H9 (cell line): Measurements from ENCODE around the gene RAB9A. TPM values are rescaled to one million over a fixed set of nuclear protein-coding genes. Genes with fewer than 3 reads are reported as not detected.

Source experiments
- DNase-seq: peaks from one replicate; pipeline ENCODE4 v3.0.0-alpha.2; 2017
- H2AFZ ChIP-seq: one replicate; pipeline ENCODE4 v1.6.1; 2013; ENCODE audit warnings: mild to moderate bottlenecking, low read length, control low read depth, moderate library complexity
- H2AK5ac ChIP-seq: 2 replicates; pipeline ENCODE4 v1.6.1; 2013; ENCODE audit warnings: low read length, control low read depth, mixed read lengths; ENCODE audit not compliant: insufficient read length
- H2BK120ac ChIP-seq: one replicate; pipeline ENCODE4 v1.6.1; 2013; ENCODE audit warnings: low read depth, mild to moderate bottlenecking, low read length, control low read depth, inconsistent platforms; ENCODE audit not compliant: poor library complexity, severe bottlenecking
- H2BK12ac ChIP-seq: 2 replicates; pipeline ENCODE4 v1.6.1; 2013; ENCODE audit warnings: low read length, control low read depth, mixed read lengths, low read depth; ENCODE audit not compliant: insufficient read length
- H2BK15ac ChIP-seq: 2 replicates; pipeline ENCODE4 v1.6.1; 2013; ENCODE audit warnings: low read depth, low read length, control low read depth
- H2BK20ac ChIP-seq: one replicate; pipeline ENCODE4 v1.6.1; 2013; ENCODE audit warnings: low read depth, mild to moderate bottlenecking, low read length, control low read depth, inconsistent platforms; ENCODE audit not compliant: poor library complexity, severe bottlenecking
- H2BK5ac ChIP-seq: 2 replicates; pipeline ENCODE4 v1.6.1; 2013; ENCODE audit warnings: low read length, control low read depth, mixed read lengths; ENCODE audit not compliant: insufficient read length
- H3K14ac ChIP-seq: 2 replicates; pipeline ENCODE4 v1.6.1; 2013; ENCODE audit warnings: low read length, control low read depth; ENCODE audit not compliant: insufficient read depth
- H3K18ac ChIP-seq: 2 replicates; pipeline ENCODE4 v1.6.1; 2013; ENCODE audit warnings: low read depth, mild to moderate bottlenecking, mixed read lengths, low read length, control low read depth; ENCODE audit not compliant: insufficient read length
- H3K23ac ChIP-seq: 2 replicates; pipeline ENCODE4 v1.6.1; 2013; ENCODE audit warnings: low read length, control low read depth, mixed read lengths, low read depth; ENCODE audit not compliant: insufficient read length
- H3K23me2 ChIP-seq: 2 replicates; pipeline ENCODE4 v1.6.1; 2013; ENCODE audit warnings: low read depth, mild to moderate bottlenecking, mixed read lengths, low read length, control low read depth; ENCODE audit not compliant: insufficient read length, poor library complexity, severe bottlenecking
- H3K27ac ChIP-seq: 2 replicates; pipeline ENCODE4 v1.5.1; 2013; ENCODE audit warnings: low read length, control low read depth, mixed read lengths, low read depth; ENCODE audit not compliant: insufficient read length
- H3K27me3 ChIP-seq: 2 replicates; pipeline ENCODE4 v1.6.1; 2013; ENCODE audit warnings: low read length, control low read depth, inconsistent platforms; ENCODE audit not compliant: insufficient read depth
- H3K4ac ChIP-seq: 2 replicates; pipeline ENCODE4 v1.6.1; 2013; ENCODE audit warnings: low read depth, mild to moderate bottlenecking, control low read depth, inconsistent platforms, low read length, moderate library complexity
- H3K4me1 ChIP-seq: 2 replicates; pipeline ENCODE4 v1.6.1; 2013; ENCODE audit warnings: low read length, control low read depth, inconsistent platforms; ENCODE audit not compliant: insufficient read depth
- H3K4me2 ChIP-seq: 2 replicates; pipeline ENCODE4 v1.6.1; 2013; ENCODE audit warnings: low read length, control low read depth, mixed read lengths; ENCODE audit not compliant: insufficient read length, insufficient read depth
- H3K56ac ChIP-seq: 2 replicates; pipeline ENCODE4 v1.6.1; 2013; ENCODE audit warnings: low read depth, mild to moderate bottlenecking, mixed read lengths, low read length, control low read depth; ENCODE audit not compliant: insufficient read length
- H3K79me1 ChIP-seq: 2 replicates; pipeline ENCODE4 v1.6.1; 2013; ENCODE audit warnings: low read depth, mild to moderate bottlenecking, moderate library complexity, low read length, control low read depth, inconsistent platforms; ENCODE audit not compliant: insufficient read depth, poor library complexity, severe bottlenecking
- H3K79me2 ChIP-seq: 2 replicates; pipeline ENCODE4 v1.6.1; 2013; ENCODE audit warnings: low read length, control low read depth, inconsistent platforms; ENCODE audit not compliant: insufficient read depth
- H3K9ac ChIP-seq: 2 replicates; pipeline ENCODE4 v1.6.1; 2013; ENCODE audit warnings: low read length, control low read depth, mixed read lengths; ENCODE audit not compliant: insufficient read length; ENCODE audit errors: extremely low read depth
- H3K9me3 ChIP-seq: one replicate; pipeline ENCODE4 v1.6.1; 2013; ENCODE audit warnings: low read depth, low read length, inconsistent platforms; ENCODE audit not compliant: control insufficient read depth
- H3T11ph ChIP-seq: one replicate; pipeline ENCODE4 v1.6.1; 2013; ENCODE audit warnings: mild to moderate bottlenecking, low read length, control low read depth, inconsistent platforms
- H4K20me1 ChIP-seq: one replicate; pipeline ENCODE4 v1.6.1; 2013; ENCODE audit not compliant: control insufficient read depth, insufficient read length, insufficient read depth
- H4K5ac ChIP-seq: 2 replicates; pipeline ENCODE4 v1.6.1; 2013; ENCODE audit warnings: low read depth, mild to moderate bottlenecking, mixed read lengths, low read length, control low read depth; ENCODE audit not compliant: insufficient read length
- H4K8ac ChIP-seq: replicated peaks from 2 replicates; pipeline ENCODE4 v1.6.1; 2013; ENCODE audit warnings: low read length, control low read depth, mixed read lengths, low read depth; ENCODE audit not compliant: insufficient read length
- H4K91ac ChIP-seq: 2 replicates; pipeline ENCODE4 v1.6.1; 2013; ENCODE audit warnings: low read depth, mild to moderate bottlenecking, moderate library complexity, mixed read lengths, low read length, control low read depth; ENCODE audit not compliant: insufficient read length
- H3K27ac Mint-ChIP-seq, 3 experiments: 2 replicates in 2 of 3; 3 replicates in 1 of 3; pipeline ENCODE4 v1.8.0; 2020 to 2021; ENCODE audit warnings: mixed read lengths in 3 of 3, mild to moderate bottlenecking in 1 of 3, moderate library complexity in 1 of 3
- H3K27me3 Mint-ChIP-seq: 2 replicates; pipeline ENCODE4 v1.8.0; 2021; ENCODE audit warnings: low read depth, mild to moderate bottlenecking, moderate library complexity, mixed read lengths
- H3K36me3 Mint-ChIP-seq, 3 experiments: 2 replicates in 2 of 3; 3 replicates in 1 of 3; pipeline ENCODE4 v1.8.0; 2020 to 2021; ENCODE audit warnings: low read depth in 3 of 3, mixed read lengths in 3 of 3; ENCODE audit not compliant: insufficient read depth in 1 of 3
- H3K4me1 Mint-ChIP-seq, 2 experiments: 2 replicates each; pipeline ENCODE4 v1.8.0; 2020; ENCODE audit warnings: mixed read lengths in 2 of 2
- H3K4me3 Mint-ChIP-seq, 2 experiments: 2 replicates in 1 of 2; 3 replicates in 1 of 2; pipeline ENCODE4 v1.8.0; 2020 to 2021; ENCODE audit warnings: mild to moderate bottlenecking in 2 of 2, mixed read lengths in 2 of 2, moderate library complexity in 1 of 2
- H3K9me3 Mint-ChIP-seq, 2 experiments: 2 replicates in 1 of 2; 3 replicates in 1 of 2; pipeline ENCODE4 v1.8.0; 2020; ENCODE audit warnings: mild to moderate bottlenecking in 2 of 2, mixed read lengths in 2 of 2, moderate library complexity in 1 of 2
- CTCF ChIP-seq: fragments of 200-600 bp; sonication (generic); conservative IDR thresholded peaks from 3 replicates; pipeline ENCODE4 v1.8.0; 2021; ENCODE audit warnings: antibody characterized with exemption, mild to moderate bottlenecking
- WGBS: extraction: QIAGEN DNeasy Blood & Tissue Kit; methylation state at CpG from one replicate; pipeline ENCODE4 v1.1.7; 2013; ENCODE audit warnings: missing lambda C conversion rate, low lambda C conversion rate, mixed read lengths; ENCODE audit not compliant: insufficient read length; ENCODE audit errors: extremely low coverage; 5-methylcytosine and 5-hydroxymethylcytosine counted together
- total RNA-seq: library from RNA; stranded (reverse); gene quantifications from 2 replicates; pipeline ENCODE4 v1.2.1, GENCODE V29; 2021

RAB9A gene
- total RNA-seq, 1 experiment from 2014 or later: 21.3 TPM

DNA sequence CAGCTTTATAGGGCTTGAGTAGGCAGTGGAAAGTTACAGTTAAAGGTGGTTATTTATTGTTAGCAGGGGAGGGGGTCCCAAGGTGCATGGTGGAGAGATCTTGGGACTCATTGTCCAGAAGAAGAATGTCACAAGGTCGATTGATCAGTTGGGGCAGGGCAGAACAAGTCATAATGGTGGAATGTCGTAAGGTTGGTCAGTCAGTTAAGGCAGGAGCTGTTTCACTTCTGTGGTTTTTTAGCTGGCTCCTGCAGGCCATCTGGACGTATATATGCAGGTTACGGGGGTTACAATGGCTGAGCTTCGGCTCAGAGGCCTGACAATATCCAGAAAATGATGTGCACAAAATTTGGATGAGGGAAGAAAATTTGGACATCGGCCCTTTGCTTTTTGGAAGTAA is 52.8 kb downstream of the RAB9A start:
- H3K56ac ChIP-seq: no peak overlapping the region
- no peaks in the 10 kb centered on the region for H3K79me2 ChIP-seq
- H3K27ac Mint-ChIP-seq: peak overlapping the region in 2 of 3 experiments; percentile 53 to 74; a peak in 3 of 7 replicates
- no peak overlapping the region for H4K91ac ChIP-seq
- H3K9me3 ChIP-seq: no peaks in the 10 kb centered on the region
- no peak for DNase-seq
- H3K23ac ChIP-seq: no peak overlapping the region
- no CpG with 5 or more reads among the region's 6 CpGs for WGBS
- H3K36me3 Mint-ChIP-seq: peaks cover 0 to 55% (median 32%) of the 10 kb centered on the region in 3 experiments; a peak in 5 of 7 replicates
- no peak overlapping the region for H2BK12ac ChIP-seq
- peaks cover 3 to 14% of the 10 kb centered on the region in 2 experiments; a peak in 2 of 4 replicates for H3K4me1 Mint-ChIP-seq
- no peaks in the 10 kb centered on the region; the same call in 1 of the 2 replicates for H3K27me3 Mint-ChIP-seq
- H3T11ph ChIP-seq: no peak overlapping the region
- no peak overlapping the region for H2AK5ac ChIP-seq
- peaks cover 2 to 36% of the 10 kb centered on the region in 2 experiments; a peak in 4 of 5 replicates for H3K9me3 Mint-ChIP-seq
- no peak overlapping the region for H3K9ac ChIP-seq
- no peak overlapping the region for H3K27ac ChIP-seq
- no peak overlapping the region for H2BK20ac ChIP-seq
- H4K8ac ChIP-seq: no peak overlapping the region
- H3K79me1 ChIP-seq: no peaks in the 10 kb centered on the region
- H3K4me2 ChIP-seq: no peak overlapping the region
- H3K23me2 ChIP-seq: no peaks in the 10 kb centered on the region
- H4K20me1 ChIP-seq: no peaks in the 10 kb centered on the region
- H2BK15ac ChIP-seq: no peak overlapping the region
- H3K27me3 ChIP-seq: no peaks in the 10 kb centered on the region
- H2BK5ac ChIP-seq: no peak overlapping the region
- no peak overlapping the region for H3K4me3 Mint-ChIP-seq
- H4K5ac ChIP-seq: no peak overlapping the region
- H3K18ac ChIP-seq: no peak overlapping the region
- no peaks in the 10 kb centered on the region for H3K4me1 ChIP-seq
- H3K14ac ChIP-seq: no peak overlapping the region
- no peak for TF ChIP-seq CTCF
- H2AFZ ChIP-seq: no peak overlapping the region
- no peak overlapping the region for H3K4ac ChIP-seq
- no peak overlapping the region for H2BK120ac ChIP-seq
